K562 (cell line): ENCODE measurements around the gene TNNT2. TPM values are rescaled to one million over a fixed set of nuclear protein-coding genes. Genes with fewer than 3 reads are reported as not detected.

ENCODE experiments used
- CCNT2 ChIP-seq: IDR thresholded peaks from 2 replicates; pipeline ENCODE4 v1.6.1; 2011; ENCODE audit warnings: borderline replicate concordance, low read depth, mild to moderate bottlenecking, moderate library complexity, mixed read lengths, low read length; ENCODE audit not compliant: insufficient read length; ENCODE audit errors: extremely low read depth
- COPS2 ChIP-seq: fragments of 450-650 bp; conservative IDR thresholded peaks from 2 replicates; pipeline ENCODE4 v1.6.1; 2016; ENCODE audit warnings: mild to moderate bottlenecking, moderate library complexity
- FOXM1 ChIP-seq, 2 experiments: fragments of 450-650 bp in 1 of 2; sonication (generic) in 1 of 2; formaldehyde crosslinking in 1 of 2; IDR thresholded peaks; 2 replicates each; pipeline versions ENCODE4 v1.6.1 to v1.9.0; 2017 to 2022; ENCODE audit warnings: low read depth in 2 of 2, mild to moderate bottlenecking in 2 of 2, missing genetic modification reagents in 1 of 2, moderate library complexity in 1 of 2
- JUND ChIP-seq, 2 experiments: IDR thresholded peaks; 2 replicates in 1 of 2; 3 replicates in 1 of 2; pipeline ENCODE4 v1.6.1; 2011; ENCODE audit warnings: borderline replicate concordance in 2 of 2, low read depth in 2 of 2, low read length in 2 of 2, improper control_type of control experiment in 1 of 2, missing biosample characterization in 1 of 2, missing genetic modification characterization in 1 of 2, missing genetic modification reagents in 1 of 2
- KLF10 ChIP-seq: fragments of 250-450 bp; sonication (Bioruptor Pico); IDR thresholded peaks from 2 replicates; pipeline ENCODE4 v1.6.1; 2021; ENCODE audit warnings: matching md5 sums
- LCOR ChIP-seq: sonication (generic); formaldehyde crosslinking; IDR thresholded peaks from 2 replicates; pipeline ENCODE4 v1.8.0; 2022; ENCODE audit warnings: mild to moderate bottlenecking, missing genetic modification reagents
- LEF1 ChIP-seq: fragments of 450-650 bp; IDR thresholded peaks from 2 replicates; pipeline ENCODE4 v1.6.1; 2016; ENCODE audit warnings: mild to moderate bottlenecking
- NCOA2 ChIP-seq, 2 experiments: fragments of 450-650 bp; IDR thresholded peaks; 2 replicates each; pipeline ENCODE4 v1.6.1; 2018; ENCODE audit warnings: mild to moderate bottlenecking in 2 of 2, moderate library complexity in 1 of 2; ENCODE audit not compliant: partially characterized antibody in 2 of 2
- POLR2G ChIP-seq: fragments of 200-400 bp; formaldehyde crosslinking; IDR thresholded peaks from 2 replicates; pipeline ENCODE4 v1.6.1; 2017; ENCODE audit warnings: low read depth, mild to moderate bottlenecking, antibody characterized with exemption, low read length, moderate library complexity
- RHOXF2B ChIP-seq: fragments of 250-450 bp; sonication (Bioruptor Pico); conservative IDR thresholded peaks from 2 replicates; pipeline ENCODE4 v1.5.1; 2021
- STAG1 ChIP-seq: sonication (generic); formaldehyde crosslinking; IDR thresholded peaks from 2 replicates; pipeline ENCODE4 v1.5.0; 2020; ENCODE audit warnings: missing genetic modification reagents, borderline replicate concordance
- STAT6 ChIP-seq: sonication (generic); formaldehyde crosslinking; IDR thresholded peaks from 2 replicates; pipeline ENCODE4 v1.8.1; 2023; ENCODE audit warnings: mild to moderate bottlenecking, missing genetic modification reagents
- ZFP91 ChIP-seq: sonication (generic); formaldehyde crosslinking; IDR thresholded peaks from 2 replicates; pipeline ENCODE4 v1.8.0; 2022; ENCODE audit warnings: mild to moderate bottlenecking, missing genetic modification reagents
- ZNF274 ChIP-seq: IDR thresholded peaks from 2 replicates; pipeline ENCODE4 v1.6.1; 2011; ENCODE audit warnings: low read depth, mild to moderate bottlenecking, low read length, moderate library complexity, borderline replicate concordance
- polyA plus RNA-seq, 8 experiments: library from polyadenylated mRNA; depleted of rRNA in 4 of 8; stranded (reverse) in 5 of 8; unstranded in 3 of 8; fragments of >200 nt; fragmentation: Nextera tagmentation in 2 of 8; fragmentation: Illumina TruSeq in 1 of 8; extraction: Ambion mirVana in 2 of 8; extraction: Trizol in 1 of 8; gene quantifications; 2 replicates each; pipeline versions ENCODE4 v1.2.1 to v1.2.3, GENCODE V29; 2011 to 2014; ENCODE audit warnings: inconsistent platforms in 1 of 8, missing spikeins in 1 of 8
- total RNA-seq, 7 experiments: library from RNA; depleted of rRNA in 6 of 7; stranded (reverse); fragments of >200 nt in 6 of 7; fragmentation: Illumina TruSeq in 2 of 7; extraction: Trizol in 2 of 7; gene quantifications; 2 replicates each; pipeline versions ENCODE4 v1.2.1 to v1.2.3, GENCODE V29; 2011 to 2021; ENCODE audit warnings: low replicate concordance in 1 of 7
- TF ChIP-seq, protein P1 (sequence below): sonication (generic); formaldehyde crosslinking; IDR thresholded peaks from 2 replicates; pipeline ENCODE4 v1.8.1; 2023; ENCODE audit warnings: mild to moderate bottlenecking, missing genetic modification reagents
- TF ChIP-seq, protein P2 (sequence below), 2 experiments: fragments of 450-650 bp; IDR thresholded peaks; 2 replicates each; pipeline ENCODE4 v1.6.1; 2018; ENCODE audit warnings: mild to moderate bottlenecking in 2 of 2, low read depth in 1 of 2; ENCODE audit not compliant: partially characterized antibody in 2 of 2
- TF ChIP-seq, protein P3 (sequence below): sonication (generic); IDR thresholded peaks from 2 replicates; pipeline ENCODE4 v1.6.1; 2016

TNNT2 gene
- total and polyA plus RNA-seq, 9 of the 15 experiments (the other 6 are each of a cell fraction or from before 2014, with no cell fraction given): not detected

DNA sequence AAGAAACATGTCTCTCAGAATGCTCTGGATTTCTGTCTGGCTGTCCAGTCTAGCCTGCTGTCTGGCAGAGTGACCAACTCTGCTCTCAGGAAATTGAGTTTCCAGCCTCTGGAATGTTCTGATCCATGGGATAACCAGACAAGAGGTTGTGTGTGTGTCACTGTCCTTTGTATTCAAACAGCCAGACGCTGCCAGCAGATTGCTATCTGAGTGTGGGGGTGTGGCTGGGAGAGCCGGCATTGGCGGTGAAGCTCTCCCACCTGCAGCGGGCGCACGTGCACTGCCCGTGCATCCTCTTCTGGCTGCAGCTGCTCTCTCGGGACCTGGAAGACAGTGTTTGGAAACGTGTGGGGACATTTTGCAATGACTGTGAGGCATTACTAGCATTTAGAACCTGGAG lies 68.1 kb downstream of the TNNT2 start (continued):
- no peak for TF ChIP-seq STAG1
- TF ChIP-seq LCOR (CRISPR knock-in tag): no peak
- TF ChIP-seq, protein P1, sequence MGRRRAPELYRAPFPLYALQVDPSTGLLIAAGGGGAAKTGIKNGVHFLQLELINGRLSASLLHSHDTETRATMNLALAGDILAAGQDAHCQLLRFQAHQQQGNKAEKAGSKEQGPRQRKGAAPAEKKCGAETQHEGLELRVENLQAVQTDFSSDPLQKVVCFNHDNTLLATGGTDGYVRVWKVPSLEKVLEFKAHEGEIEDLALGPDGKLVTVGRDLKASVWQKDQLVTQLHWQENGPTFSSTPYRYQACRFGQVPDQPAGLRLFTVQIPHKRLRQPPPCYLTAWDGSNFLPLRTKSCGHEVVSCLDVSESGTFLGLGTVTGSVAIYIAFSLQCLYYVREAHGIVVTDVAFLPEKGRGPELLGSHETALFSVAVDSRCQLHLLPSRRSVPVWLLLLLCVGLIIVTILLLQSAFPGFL (CRISPR knock-in tag): no peak
- no peak for TF ChIP-seq RHOXF2B (CRISPR knock-in tag)
- TF ChIP-seq ZNF274: no peak
- TF ChIP-seq CCNT2: peak; percentile 43
- TF ChIP-seq LEF1: peak; percentile 80; the same call in 1 of the 2 replicates
- TF ChIP-seq FOXM1 (IDR thresholded peaks at IDR 0.05; ENCODE audit: low read depth): no peak
- TF ChIP-seq FOXM1 (CRISPR knock-in tag; IDR thresholded peaks at IDR 0.05; ENCODE audit: low read depth): no peak
- no peak for TF ChIP-seq NCOA2 (IDR thresholded peaks at IDR 0.05; ENCODE audit: partially characterized antibody in 2 of 2)
- no peak for TF ChIP-seq POLR2G
- no peak for TF ChIP-seq COPS2
- TF ChIP-seq STAT6 (CRISPR knock-in tag): no peak
- TF ChIP-seq, protein P2, sequence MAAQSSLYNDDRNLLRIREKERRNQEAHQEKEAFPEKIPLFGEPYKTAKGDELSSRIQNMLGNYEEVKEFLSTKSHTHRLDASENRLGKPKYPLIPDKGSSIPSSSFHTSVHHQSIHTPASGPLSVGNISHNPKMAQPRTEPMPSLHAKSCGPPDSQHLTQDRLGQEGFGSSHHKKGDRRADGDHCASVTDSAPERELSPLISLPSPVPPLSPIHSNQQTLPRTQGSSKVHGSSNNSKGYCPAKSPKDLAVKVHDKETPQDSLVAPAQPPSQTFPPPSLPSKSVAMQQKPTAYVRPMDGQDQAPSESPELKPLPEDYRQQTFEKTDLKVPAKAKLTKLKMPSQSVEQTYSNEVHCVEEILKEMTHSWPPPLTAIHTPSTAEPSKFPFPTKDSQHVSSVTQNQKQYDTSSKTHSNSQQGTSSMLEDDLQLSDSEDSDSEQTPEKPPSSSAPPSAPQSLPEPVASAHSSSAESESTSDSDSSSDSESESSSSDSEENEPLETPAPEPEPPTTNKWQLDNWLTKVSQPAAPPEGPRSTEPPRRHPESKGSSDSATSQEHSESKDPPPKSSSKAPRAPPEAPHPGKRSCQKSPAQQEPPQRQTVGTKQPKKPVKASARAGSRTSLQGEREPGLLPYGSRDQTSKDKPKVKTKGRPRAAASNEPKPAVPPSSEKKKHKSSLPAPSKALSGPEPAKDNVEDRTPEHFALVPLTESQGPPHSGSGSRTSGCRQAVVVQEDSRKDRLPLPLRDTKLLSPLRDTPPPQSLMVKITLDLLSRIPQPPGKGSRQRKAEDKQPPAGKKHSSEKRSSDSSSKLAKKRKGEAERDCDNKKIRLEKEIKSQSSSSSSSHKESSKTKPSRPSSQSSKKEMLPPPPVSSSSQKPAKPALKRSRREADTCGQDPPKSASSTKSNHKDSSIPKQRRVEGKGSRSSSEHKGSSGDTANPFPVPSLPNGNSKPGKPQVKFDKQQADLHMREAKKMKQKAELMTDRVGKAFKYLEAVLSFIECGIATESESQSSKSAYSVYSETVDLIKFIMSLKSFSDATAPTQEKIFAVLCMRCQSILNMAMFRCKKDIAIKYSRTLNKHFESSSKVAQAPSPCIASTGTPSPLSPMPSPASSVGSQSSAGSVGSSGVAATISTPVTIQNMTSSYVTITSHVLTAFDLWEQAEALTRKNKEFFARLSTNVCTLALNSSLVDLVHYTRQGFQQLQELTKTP (IDR thresholded peaks at IDR 0.05; ENCODE audit: low read depth in 1 of 2, partially characterized antibody in 2 of 2): no peak
- TF ChIP-seq, protein P3, sequence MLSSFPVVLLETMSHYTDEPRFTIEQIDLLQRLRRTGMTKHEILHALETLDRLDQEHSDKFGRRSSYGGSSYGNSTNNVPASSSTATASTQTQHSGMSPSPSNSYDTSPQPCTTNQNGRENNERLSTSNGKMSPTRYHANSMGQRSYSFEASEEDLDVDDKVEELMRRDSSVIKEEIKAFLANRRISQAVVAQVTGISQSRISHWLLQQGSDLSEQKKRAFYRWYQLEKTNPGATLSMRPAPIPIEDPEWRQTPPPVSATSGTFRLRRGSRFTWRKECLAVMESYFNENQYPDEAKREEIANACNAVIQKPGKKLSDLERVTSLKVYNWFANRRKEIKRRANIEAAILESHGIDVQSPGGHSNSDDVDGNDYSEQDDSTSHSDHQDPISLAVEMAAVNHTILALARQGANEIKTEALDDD: no peak
- peak; percentile 42; the same call in 1 of the 2 replicates for TF ChIP-seq JUND (IDR thresholded peaks at IDR 0.05; ENCODE audit: borderline replicate concordance, low read depth, low read length)
- TF ChIP-seq JUND (tag; IDR thresholded peaks at IDR 0.05; ENCODE audit: borderline replicate concordance, low read depth, low read length): no peak
- TF ChIP-seq ZFP91 (CRISPR knock-in tag): no peak
- no peak for TF ChIP-seq KLF10 (CRISPR knock-in tag)
